ENCODE measurements around the gene RGS8.

DNA sequence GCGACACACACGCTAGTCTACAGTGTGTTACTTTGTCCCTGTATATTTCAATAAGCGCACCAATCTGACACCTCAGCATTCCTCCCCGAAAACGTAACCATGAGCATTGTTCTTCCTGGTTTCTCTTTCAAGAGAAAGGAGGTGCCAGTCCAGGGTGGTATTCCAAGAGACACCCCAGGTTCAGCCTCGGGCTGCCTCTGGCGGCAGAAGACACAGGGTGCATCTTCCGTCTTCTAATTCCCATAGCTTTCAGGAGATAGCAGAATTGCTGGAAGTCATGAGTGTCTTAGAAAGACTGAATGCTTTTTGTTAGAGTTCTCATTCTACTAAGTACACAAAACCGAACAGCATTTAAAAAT lies 15.9 kb upstream of the RGS8 start:
- TF ChIP-seq EP300 (IDR thresholded peaks at IDR 0.05), result no peak
- TF ChIP-seq, protein P1, sequence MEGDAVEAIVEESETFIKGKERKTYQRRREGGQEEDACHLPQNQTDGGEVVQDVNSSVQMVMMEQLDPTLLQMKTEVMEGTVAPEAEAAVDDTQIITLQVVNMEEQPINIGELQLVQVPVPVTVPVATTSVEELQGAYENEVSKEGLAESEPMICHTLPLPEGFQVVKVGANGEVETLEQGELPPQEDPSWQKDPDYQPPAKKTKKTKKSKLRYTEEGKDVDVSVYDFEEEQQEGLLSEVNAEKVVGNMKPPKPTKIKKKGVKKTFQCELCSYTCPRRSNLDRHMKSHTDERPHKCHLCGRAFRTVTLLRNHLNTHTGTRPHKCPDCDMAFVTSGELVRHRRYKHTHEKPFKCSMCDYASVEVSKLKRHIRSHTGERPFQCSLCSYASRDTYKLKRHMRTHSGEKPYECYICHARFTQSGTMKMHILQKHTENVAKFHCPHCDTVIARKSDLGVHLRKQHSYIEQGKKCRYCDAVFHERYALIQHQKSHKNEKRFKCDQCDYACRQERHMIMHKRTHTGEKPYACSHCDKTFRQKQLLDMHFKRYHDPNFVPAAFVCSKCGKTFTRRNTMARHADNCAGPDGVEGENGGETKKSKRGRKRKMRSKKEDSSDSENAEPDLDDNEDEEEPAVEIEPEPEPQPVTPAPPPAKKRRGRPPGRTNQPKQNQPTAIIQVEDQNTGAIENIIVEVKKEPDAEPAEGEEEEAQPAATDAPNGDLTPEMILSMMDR (IDR thresholded peaks at IDR 0.05), result no peak
- no peak for TF ChIP-seq POLR2A (IDR thresholded peaks at IDR 0.05)
- no peak for TF ChIP-seq POLR2AphosphoS5 (IDR thresholded peaks at IDR 0.05)

Measured in gastroesophageal sphincter (tissue), 3 donors.